Activated naive CD4-positive, alpha-beta T cell treated with anti-CD3 and anti-CD28 coated beads for 36 hours (primary cell): Measurements from ENCODE around the gene ZNF511. TPM values are rescaled to one million over a fixed set of nuclear protein-coding genes. Genes with fewer than 3 reads are reported as not detected.

Experiments
- CTCF ChIA-PET: fragments of 350-600 bp; sonication (Branson Sonifier 250); formaldehyde crosslinking; loops from one replicate; lab custom pipeline; 2021; ENCODE audit warnings: antibody characterized with exemption; lab: Charles Lee
- DNase-seq: peaks from one replicate; pipeline ENCODE4 v3.0.0-alpha.2; 2020
- H3K27ac Mint-ChIP-seq: one replicate; pipeline ENCODE4 v1.8.0; 2021; ENCODE audit warnings: mild to moderate bottlenecking, mixed read lengths
- H3K27me3 Mint-ChIP-seq: one replicate; pipeline ENCODE4 v1.8.0; 2021; ENCODE audit warnings: low read depth, mixed read lengths
- H3K36me3 Mint-ChIP-seq: one replicate; pipeline ENCODE4 v1.8.0; 2021; ENCODE audit warnings: low read depth, mixed read lengths
- H3K4me1 Mint-ChIP-seq: one replicate; pipeline ENCODE4 v1.8.0; 2021; ENCODE audit warnings: low read depth, mixed read lengths
- H3K4me3 Mint-ChIP-seq: one replicate; pipeline ENCODE4 v1.8.0; 2021; ENCODE audit warnings: mild to moderate bottlenecking, moderate library complexity, mixed read lengths
- H3K9me3 Mint-ChIP-seq: one replicate; pipeline ENCODE4 v1.8.0; 2021; ENCODE audit warnings: mixed read lengths
- intact Hi-C: fragments of 100-400 bp; cut with micrococcal nuclease; formaldehyde crosslinking; loops from one replicate; pipeline ENCODE4 v1.15.1; 2023
- total RNA-seq, 2 experiments: library from RNA; stranded (reverse); gene quantifications; one replicate each; pipeline ENCODE4 v1.2.3, GENCODE V29; 2021

The ZNF511 gene
- total RNA-seq, 2 experiments from 2014 or later: 37.1 to 39.4 TPM

DNA sequence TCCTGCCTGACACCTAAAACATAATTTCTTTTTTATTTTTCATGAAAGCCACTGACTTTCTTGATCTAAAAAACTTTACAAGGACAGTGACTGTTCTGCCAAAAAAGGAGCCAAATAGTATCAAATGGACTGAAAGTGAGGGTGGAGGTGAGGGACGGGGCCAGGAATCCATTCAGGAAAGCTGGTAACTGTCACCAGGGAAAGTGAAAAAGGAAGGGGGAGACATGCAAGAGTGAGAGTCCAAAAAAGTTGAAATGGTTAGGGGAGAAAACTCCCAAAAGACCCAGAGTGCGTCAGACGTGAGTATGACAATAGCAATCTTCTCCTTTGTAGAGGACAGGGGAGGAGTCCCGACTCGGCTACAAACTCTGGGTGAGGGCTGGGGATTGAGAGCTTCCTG, 35.5 kb downstream of the ZNF511 start:
- no peaks in the 10 kb centered on the region for H3K36me3 Mint-ChIP-seq
- peaks cover 21% of the 10 kb centered on the region for H3K27me3 Mint-ChIP-seq
- H3K4me1 Mint-ChIP-seq: peaks cover 1% of the 10 kb centered on the region
- CTCF ChIA-PET: interaction anchor here (1.5 to 1.8 kb wide), 2 partner anchors 9 to 15 kb away, joined by 4 to 5 read pairs; no protein-coding TSS in a partner anchor
- H3K9me3 Mint-ChIP-seq: no peaks in the 10 kb centered on the region
- H3K27ac Mint-ChIP-seq: no peak overlapping the region
- DNase-seq: no peak
- no peak overlapping the region for H3K4me3 Mint-ChIP-seq
- intact Hi-C loops: no loop called here

- H3K27ac Mint-ChIP-seq: no peak overlapping the region
- H3K9me3 Mint-ChIP-seq: no peaks in the 10 kb centered on the region
- no peaks in the 10 kb centered on the region for H3K36me3 Mint-ChIP-seq
- no peak for DNase-seq
- peaks cover 23% of the 10 kb centered on the region for H3K27me3 Mint-ChIP-seq
- CTCF ChIA-PET: interaction anchor here (1.0 kb wide), 1 partner anchor 39 kb away, joined by 3 read pairs; no protein-coding TSS in a partner anchor
- H3K4me3 Mint-ChIP-seq: no peak overlapping the region
- peaks cover 2% of the 10 kb centered on the region for H3K4me1 Mint-ChIP-seq
- intact Hi-C loops: no loop called here
Observed at GRCh38 chr10:133346413-133346812, 37.7 kb downstream of the ZNF511 start.

DNA sequence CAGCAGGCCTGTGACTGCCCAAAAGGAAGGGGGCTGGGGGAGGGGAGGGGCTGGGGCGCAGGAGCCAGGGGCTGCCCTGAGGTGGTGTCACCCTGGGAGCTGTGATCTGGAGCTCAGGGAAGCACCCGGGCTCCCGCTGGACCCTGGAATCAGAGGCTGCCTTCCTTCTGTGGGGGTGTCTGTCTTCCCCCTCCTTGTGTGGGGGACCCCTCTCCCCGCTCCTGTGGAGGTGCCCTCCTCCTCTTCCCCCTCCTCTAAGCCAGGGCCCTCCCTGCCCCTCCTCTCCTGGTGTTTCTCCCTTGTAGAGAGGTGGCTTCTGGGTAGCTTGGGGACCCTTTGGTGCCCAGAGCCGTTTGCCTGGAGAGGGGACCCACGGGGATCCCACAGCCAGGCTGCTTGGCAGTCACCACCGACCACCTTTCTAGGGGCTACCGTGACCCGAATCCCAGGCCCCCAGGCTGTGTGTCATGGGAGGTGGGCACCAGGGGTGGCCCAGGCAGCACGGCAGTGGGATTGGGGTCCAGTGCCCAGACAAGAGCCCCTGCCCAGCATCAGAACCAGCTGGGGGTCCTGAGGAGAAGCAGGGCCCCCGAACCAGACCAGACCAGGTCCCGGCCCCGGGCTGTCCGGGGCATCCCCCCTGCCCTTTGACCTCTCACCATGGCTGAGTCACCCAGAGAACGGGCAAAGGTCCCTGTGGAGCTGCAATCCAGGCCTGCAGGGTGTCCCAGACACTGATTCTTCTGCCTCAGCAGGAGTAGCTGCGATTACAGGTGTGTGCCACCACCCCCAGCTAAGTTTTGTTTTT, 39.2 kb downstream of the ZNF511 start:
- no peak overlapping the region for H3K4me3 Mint-ChIP-seq
- no peaks in the 10 kb centered on the region for H3K9me3 Mint-ChIP-seq
- DNase-seq: no peak
- no peaks in the 10 kb centered on the region for H3K36me3 Mint-ChIP-seq
- intact Hi-C loops: no loop called here
- no peak overlapping the region for H3K27ac Mint-ChIP-seq
- CTCF ChIA-PET: no interaction called here
- peaks cover 2% of the 10 kb centered on the region for H3K4me1 Mint-ChIP-seq
- peaks cover 19% of the 10 kb centered on the region for H3K27me3 Mint-ChIP-seq

GRCh38 chr10:133349160-133349568, 40.5 kb downstream of the ZNF511 start:
- Mint-ChIP-seq H3K36me3 (no peaks in the 10 kb centered on the region), H3K27me3 (peaks cover 13% of the 10 kb centered on the region), H3K4me3 (no peak overlapping the region), H3K4me1 (peaks cover 2% of the 10 kb centered on the region), H3K27ac (no peak overlapping the region), H3K9me3 (no peaks in the 10 kb centered on the region)
- intact Hi-C loops: no loop called here
- CTCF ChIA-PET: no interaction called here
- no peak for DNase-seq

- H3K27ac Mint-ChIP-seq: no peak overlapping the region
- DNase-seq: no peak
- peaks cover 2% of the 10 kb centered on the region for H3K4me1 Mint-ChIP-seq
- H3K4me3 Mint-ChIP-seq: no peak overlapping the region
- peaks cover 10% of the 10 kb centered on the region for H3K27me3 Mint-ChIP-seq
- no peaks in the 10 kb centered on the region for H3K36me3 Mint-ChIP-seq
- CTCF ChIA-PET: no interaction called here
- H3K9me3 Mint-ChIP-seq: no peaks in the 10 kb centered on the region
- intact Hi-C loops: no loop called here
Observed at GRCh38 chr10:133349577-133350011, 40.9 kb downstream of the ZNF511 start.

DNA sequence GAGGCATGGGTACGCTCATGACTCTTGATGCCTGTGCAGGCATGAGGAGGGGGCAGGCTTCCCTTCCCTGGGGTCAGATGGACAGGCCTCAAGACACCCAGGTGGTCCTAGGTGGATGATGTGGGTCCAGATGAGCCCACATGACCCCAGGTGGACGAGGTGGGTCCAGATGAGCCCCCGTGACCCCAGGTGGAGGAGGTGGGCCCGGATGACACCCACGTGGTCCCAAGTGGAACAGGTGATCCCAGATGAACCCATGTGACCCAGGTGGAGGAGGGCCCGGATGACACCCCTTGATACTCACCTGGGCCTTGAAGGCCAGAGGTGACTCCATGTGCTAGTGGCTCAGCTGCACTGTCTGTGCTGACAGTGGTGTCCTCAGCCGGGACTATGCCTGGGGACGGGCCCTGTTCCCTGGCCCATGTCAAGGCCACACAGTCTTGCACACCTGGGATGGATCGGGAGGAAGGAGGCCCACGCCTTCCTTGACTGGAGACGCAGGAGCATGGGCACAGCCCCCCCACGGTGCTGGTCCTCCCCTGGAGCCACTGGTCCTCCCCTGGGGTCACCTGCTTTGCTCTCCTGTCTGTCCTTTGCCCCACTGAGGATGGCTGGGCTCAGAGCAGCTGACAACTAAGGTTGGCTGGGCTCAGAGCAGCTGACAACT, 41.7 kb downstream of the ZNF511 start:
- CTCF ChIA-PET: no interaction called here
- Mint-ChIP-seq H3K9me3 (no peaks in the 10 kb centered on the region), H3K4me3 (no peak overlapping the region), H3K27ac (no peak overlapping the region), H3K4me1 (peaks cover 2% of the 10 kb centered on the region), H3K36me3 (no peaks in the 10 kb centered on the region), H3K27me3 (peaks cover 9% of the 10 kb centered on the region)
- no peak for DNase-seq
- intact Hi-C loops: no loop called here

DNA sequence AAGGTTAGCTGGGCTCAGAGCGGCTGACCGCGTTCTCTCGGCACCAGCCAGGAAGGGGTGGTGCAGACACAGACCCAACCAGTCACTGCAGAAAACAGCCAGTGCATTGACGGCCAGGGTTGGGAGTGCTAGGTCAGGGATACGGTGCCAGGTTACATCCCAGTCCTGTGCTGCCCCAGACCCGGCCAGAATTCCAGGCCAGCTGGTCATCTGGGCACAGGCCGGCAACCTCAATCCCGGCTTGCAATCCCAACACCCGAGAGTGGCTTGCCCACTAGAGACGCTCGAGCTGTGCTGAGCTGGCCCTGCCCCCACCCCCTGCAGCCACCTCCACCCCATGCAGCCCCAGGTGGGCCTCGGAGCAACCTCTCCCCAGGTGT, 42.2 kb downstream of the ZNF511 start:
- Mint-ChIP-seq H3K4me1 (peaks cover 2% of the 10 kb centered on the region), H3K27me3 (peaks cover 4% of the 10 kb centered on the region), H3K9me3 (no peaks in the 10 kb centered on the region), H3K36me3 (no peaks in the 10 kb centered on the region), H3K4me3 (no peak overlapping the region), H3K27ac (no peak overlapping the region)
- no peak for DNase-seq
- CTCF ChIA-PET: no interaction called here
- intact Hi-C loops: no loop called here

GRCh38 chr10:133351408-133352318, 42.9 kb downstream of the ZNF511 start:
- Mint-ChIP-seq H3K36me3 (peaks cover 4% of the 10 kb centered on the region), H3K4me1 (peaks cover 5% of the 10 kb centered on the region), H3K4me3 (no peak overlapping the region), H3K27ac (no peak overlapping the region), H3K9me3 (no peaks in the 10 kb centered on the region), H3K27me3 (peaks cover 4% of the 10 kb centered on the region)
- DNase-seq: no peak
- intact Hi-C loops: no loop called here
- CTCF ChIA-PET: no interaction called here

DNA sequence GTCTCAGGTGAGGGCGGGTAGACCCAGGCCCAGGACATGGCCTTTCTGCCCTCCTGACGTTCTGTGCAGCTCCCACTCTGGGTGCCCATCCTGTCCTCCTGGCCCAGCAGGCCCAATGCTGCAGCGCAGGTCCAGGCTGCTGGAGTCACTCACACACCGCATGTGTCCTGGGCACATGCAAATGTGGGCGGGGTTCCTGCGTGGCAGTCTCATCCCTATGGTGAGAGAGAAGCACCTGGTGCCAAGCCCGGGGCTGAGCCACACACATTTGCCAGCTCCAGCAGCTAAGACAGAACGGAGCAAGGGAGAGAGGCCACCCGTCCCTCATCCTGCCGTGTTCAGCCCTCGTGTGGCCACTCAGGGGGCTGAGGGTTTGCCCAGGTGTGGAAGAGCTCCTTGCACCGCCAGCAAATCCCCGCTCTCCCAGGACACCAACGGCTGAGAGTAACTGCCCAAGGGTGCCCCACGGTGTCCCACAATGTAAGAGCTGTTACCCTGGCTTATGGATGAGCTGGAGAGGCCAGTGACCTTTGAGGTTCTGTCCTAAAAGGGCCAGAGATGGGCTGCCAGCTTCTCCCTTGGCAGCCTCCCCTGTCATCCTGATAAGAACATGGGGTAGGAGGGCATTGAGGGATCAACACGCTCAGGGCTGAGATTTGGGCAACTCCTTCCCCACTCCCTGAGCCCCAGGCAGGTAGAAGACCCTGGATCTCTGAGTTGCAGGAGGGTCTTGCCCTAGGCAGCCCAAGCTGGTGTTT, 44.7 kb downstream of the ZNF511 start:
- H3K27ac Mint-ChIP-seq: no peak overlapping the region
- CTCF ChIA-PET: interaction anchor here (1.5 to 2.0 kb wide), 2 partner anchors 10 to 24 kb away, joined by 5 to 13 read pairs; no protein-coding TSS in a partner anchor
- peaks cover 4% of the 10 kb centered on the region for H3K36me3 Mint-ChIP-seq
- intact Hi-C loops: no loop called here
- H3K9me3 Mint-ChIP-seq: no peaks in the 10 kb centered on the region
- no peak for DNase-seq
- H3K4me1 Mint-ChIP-seq: peaks cover 5% of the 10 kb centered on the region
- no peak overlapping the region for H3K4me3 Mint-ChIP-seq
- peaks cover 4% of the 10 kb centered on the region for H3K27me3 Mint-ChIP-seq

- peaks cover 4% of the 10 kb centered on the region for H3K36me3 Mint-ChIP-seq
- peaks cover 5% of the 10 kb centered on the region for H3K4me1 Mint-ChIP-seq
- H3K4me3 Mint-ChIP-seq: no peak overlapping the region
- CTCF ChIA-PET: interaction anchor here (1.5 to 2.0 kb wide), 2 partner anchors 10 to 25 kb away, joined by 5 to 13 read pairs; no protein-coding TSS in a partner anchor
- no peak overlapping the region for H3K27ac Mint-ChIP-seq
- intact Hi-C loops: no loop called here
- no peaks in the 10 kb centered on the region for H3K9me3 Mint-ChIP-seq
- H3K27me3 Mint-ChIP-seq: peaks cover 3% of the 10 kb centered on the region
- no peak for DNase-seq
Observed at GRCh38 chr10:133353988-133354605, 45.4 kb downstream of the ZNF511 start.

DNA sequence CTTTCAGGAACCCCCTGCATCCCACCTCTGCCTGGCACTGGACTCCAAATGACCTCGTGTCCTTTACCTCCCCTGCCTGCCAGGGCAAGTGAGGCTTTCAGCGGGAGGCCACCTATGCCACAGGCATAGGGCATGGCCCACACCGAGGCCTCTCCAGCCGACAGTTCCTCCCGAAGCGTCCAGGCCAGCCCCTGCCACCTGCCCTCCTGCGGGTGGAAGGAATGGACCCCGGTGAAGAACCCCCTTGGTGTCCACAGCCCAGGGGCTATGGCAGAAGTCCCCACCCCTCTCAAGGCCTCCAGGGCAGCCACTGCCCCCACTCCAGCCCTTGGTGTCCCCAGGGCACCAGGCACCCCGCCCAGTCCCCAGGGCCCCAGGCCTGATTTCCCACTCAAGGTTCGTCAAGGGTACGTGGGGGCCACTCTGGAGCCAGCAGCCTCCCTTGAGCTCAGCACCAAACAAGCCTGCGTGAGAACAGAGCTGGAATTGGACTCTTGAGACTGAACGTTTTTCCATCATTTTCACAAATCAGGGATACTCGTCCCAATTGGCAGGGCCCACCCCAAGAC, 46.0 kb downstream of the ZNF511 start:
- no peaks in the 10 kb centered on the region for H3K27me3 Mint-ChIP-seq
- intact Hi-C loops: no loop called here
- DNase-seq: no peak
- no peak overlapping the region for H3K27ac Mint-ChIP-seq
- H3K4me1 Mint-ChIP-seq: peaks cover 3% of the 10 kb centered on the region
- H3K36me3 Mint-ChIP-seq: peaks cover 4% of the 10 kb centered on the region
- CTCF ChIA-PET: interaction anchor here (1.1 kb wide), 1 partner anchor 25 kb away, joined by 4 read pairs; no protein-coding TSS in a partner anchor
- no peaks in the 10 kb centered on the region for H3K9me3 Mint-ChIP-seq
- no peak overlapping the region for H3K4me3 Mint-ChIP-seq
